ENCODE measurements around the gene GPR161.
"Not testable (repeated sequence)": the region's sequence is repeated elsewhere in the genome, so short reads cannot be mapped to it uniquely, and the experiment has no call there.

Gene GPR161

GRCh38 chr1:168085401-168085872 is 51.3 kb downstream of the GPR161 start:
- no peak for DNase-seq

DNA sequence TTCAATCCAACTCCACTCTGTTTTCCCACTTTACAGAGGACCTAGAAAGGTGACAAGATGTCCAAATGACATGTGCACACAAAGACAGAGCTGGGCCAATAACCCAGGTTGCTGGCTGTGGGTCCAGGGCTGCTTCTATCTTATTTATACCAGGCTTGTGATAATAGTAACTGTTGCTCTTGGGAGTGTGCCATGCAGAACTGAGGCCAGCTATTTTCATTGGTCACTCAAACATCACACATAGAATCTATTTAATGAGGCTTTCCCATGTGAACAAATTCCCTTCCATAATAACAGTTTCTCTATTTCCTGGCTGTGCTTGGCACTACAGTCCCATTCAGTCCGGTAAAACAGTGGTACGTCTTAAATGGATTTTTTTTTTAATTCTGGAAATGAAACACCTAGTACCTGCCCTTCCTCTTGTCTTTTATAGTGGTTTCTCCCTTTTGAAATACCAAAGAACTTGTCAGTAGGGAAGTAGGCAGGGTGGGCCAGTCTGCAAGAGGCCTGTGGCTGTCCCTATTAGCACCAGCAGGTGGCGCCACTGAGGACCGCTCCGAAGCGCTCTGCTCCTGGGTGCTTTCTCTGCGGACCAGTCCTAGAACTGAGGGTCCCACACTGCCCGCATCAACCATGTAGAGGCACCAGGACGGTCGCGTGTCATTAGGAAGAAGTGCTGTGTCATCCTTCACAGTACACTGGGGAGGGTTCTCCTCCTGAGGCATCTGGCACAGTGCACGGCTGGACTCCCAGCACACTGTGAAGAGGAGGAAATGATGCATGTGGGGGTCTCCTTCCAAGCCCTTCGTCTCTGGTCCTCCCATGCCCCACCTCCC is 52.1 kb downstream of the GPR161 start:
- no peak for DNase-seq

- no peak for DNase-seq
These were observed 53.0 kb downstream of the GPR161 start for GRCh38 chr1:168083456-168084325.

- peak; percentile 65 to 78 for DNase-seq
These were observed 54.5 kb downstream of the GPR161 start for GRCh38 chr1:168082008-168082876.

DNA sequence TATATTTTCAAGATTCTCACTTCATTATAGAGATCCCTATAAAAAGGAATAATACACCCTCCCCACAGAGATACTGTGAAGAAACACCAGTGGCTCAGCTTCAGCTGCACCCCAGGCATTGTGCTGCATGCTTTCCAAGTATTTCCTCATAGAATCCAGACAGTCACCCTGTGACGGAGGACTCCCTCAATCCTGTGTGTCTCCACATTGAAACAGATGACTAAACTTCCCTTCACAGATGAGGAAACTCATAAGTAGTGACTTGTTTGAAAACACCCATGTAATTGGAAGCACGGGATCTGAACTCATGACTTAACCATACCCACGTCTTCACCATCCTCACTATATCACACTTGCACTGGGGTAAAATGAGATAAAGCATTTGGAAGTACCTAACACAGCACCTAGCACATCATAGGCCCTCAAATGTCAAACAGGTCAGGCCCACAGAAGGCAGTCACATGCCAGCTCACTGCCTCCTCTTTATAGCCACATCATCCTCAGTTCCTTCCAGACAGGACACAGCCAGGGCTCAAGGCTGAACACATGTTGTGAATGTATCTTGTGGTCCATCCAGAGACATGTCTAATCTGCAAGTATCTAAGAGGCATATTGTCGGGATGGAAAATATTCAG is 55.2 kb downstream of the GPR161 start:
- DNase-seq = no peak

- DNase-seq = no peak
These were observed 57.0 kb downstream of the GPR161 start for GRCh38 chr1:168079761-168080160.

GRCh38 chr1:168069384-168069783 is 67.3 kb downstream of the GPR161 start:
- no peak for DNase-seq

GRCh38 chr1:168065506-168065905 is 71.2 kb downstream of the GPR161 start:
- no peak for DNase-seq

- no peak for DNase-seq
These were observed 72.5 kb downstream of the GPR161 start for GRCh38 chr1:168064216-168064615.

- no peak for DNase-seq
These were observed 78.8 kb downstream of the GPR161 start for GRCh38 chr1:168057921-168058320.

- DNase-seq = no peak
These were observed 79.4 kb downstream of the GPR161 start for GRCh38 chr1:168057355-168057754.

- DNase-seq = not testable (repeated sequence)
These were observed 80.6 kb downstream of the GPR161 start for GRCh38 chr1:168056152-168056551.

GRCh38 chr1:168054117-168054516 is 82.6 kb downstream of the GPR161 start:
- DNase-seq = no peak

- no peak for DNase-seq
These were observed 83.0 kb downstream of the GPR161 start for GRCh38 chr1:168053681-168054080.

- DNase-seq = no peak
These were observed 85.8 kb downstream of the GPR161 start for GRCh38 chr1:168050880-168051279.

- DNase-seq = peak in 1 of 2 experiments; percentile 29
These were observed 86.4 kb downstream of the GPR161 start for GRCh38 chr1:168050307-168050706.

DNA sequence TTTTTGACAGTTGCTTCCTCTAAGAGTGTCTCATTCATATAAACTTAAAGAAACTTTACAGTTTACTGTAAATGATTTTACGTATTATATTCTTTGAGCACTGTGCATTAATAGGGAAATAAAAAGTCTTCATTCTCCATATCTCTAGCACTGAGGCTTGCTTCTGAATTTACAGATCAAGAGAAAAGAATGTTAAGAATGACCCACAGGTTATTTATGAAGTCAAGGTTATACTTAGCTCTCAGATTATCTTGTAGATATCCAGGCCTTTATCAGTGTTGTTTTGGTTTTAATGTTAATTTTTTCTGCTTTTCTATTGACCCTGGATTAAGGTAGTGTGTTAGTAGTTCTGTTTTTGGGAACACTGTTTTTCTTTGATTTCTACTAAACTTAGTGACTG is 91.4 kb downstream of the GPR161 start:
- no peak for DNase-seq

- no peak for DNase-seq
These were observed 94.4 kb downstream of the GPR161 start for GRCh38 chr1:168042362-168042761.

- DNase-seq = no peak
These were observed 101.4 kb downstream of the GPR161 start for GRCh38 chr1:168035345-168035744.

- no peak for DNase-seq
These were observed 104.7 kb downstream of the GPR161 start for GRCh38 chr1:168032029-168032428.

GRCh38 chr1:168031627-168032026 is 105.1 kb downstream of the GPR161 start:
- no peak for DNase-seq

DNA sequence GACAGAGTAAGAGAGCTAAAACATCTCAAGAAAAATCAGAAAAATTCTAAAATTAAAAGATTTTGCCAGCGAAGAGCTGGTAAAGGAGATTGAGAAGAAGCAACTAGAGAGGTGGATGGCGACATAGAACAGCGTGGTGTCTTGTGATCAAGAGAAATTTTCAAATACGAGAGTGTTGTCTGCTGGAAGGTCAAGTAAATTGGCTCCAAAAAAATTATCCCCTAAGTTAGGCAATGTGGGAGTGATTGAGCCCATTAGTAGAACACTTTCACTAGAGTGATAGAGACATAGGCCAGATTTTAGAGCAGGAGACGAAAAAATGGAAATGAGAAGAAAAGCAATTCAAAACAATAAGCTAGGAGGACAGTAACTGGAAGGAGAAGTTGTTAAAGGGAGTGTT is 105.5 kb downstream of the GPR161 start:
- no peak for DNase-seq

Data from NCI-H2081 (cell line).